ENCODE data around the gene FBXO36. TPM values are rescaled to one million over a fixed set of nuclear protein-coding genes. Genes with fewer than 3 reads are reported as not detected.

Gene FBXO36
- total and polyA plus RNA-seq, 2 of the 13 experiments (the other 11 are each of a cell fraction or from before 2014, with no cell fraction given), result 2.8 TPM

DNA sequence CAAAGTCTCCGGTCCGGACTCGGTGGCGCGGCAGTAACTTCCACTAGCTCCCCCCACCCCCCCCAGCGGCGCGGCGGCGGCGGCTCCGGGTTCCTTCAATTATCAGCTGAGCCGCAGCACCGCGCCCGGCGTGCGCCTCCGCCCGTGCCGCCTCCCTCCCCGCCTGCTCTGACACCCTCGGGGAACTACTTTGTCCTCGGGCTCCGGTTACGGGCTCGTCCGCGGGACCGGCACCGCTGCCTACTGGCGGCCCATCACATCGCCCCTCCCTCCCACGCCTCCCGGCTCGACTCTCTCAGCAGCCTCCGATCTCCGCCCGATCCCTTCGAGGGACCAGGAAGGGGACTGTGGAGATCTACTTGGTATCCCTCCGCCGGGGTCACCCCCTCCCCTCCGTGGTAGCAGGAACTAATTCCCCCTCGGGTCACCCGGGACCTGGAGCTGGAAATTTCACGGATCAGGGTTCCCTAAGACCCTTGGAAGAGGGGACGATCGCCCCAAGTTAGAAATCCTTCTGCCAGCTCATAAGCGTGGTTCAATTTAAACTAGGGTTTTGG lies 333 bp upstream of the FBXO36 start, which contains the start of gene TRIP12 (continued):
- no peak for TF ChIP-seq NONO (IDR thresholded peaks at IDR 0.05)
- TF ChIP-seq NONO (CRISPR knock-in tag; conservative IDR thresholded peaks at IDR 0.05), result peak; percentile 57
- 0 out of 2 replicates have a peak, but pooled peaks have one; percentile 13 for TF ChIP-seq MEIS1 (CRISPR knock-in tag; IDR thresholded peaks at IDR 0.05; ENCODE audit: borderline replicate concordance)
- TF ChIP-seq, protein P1, sequence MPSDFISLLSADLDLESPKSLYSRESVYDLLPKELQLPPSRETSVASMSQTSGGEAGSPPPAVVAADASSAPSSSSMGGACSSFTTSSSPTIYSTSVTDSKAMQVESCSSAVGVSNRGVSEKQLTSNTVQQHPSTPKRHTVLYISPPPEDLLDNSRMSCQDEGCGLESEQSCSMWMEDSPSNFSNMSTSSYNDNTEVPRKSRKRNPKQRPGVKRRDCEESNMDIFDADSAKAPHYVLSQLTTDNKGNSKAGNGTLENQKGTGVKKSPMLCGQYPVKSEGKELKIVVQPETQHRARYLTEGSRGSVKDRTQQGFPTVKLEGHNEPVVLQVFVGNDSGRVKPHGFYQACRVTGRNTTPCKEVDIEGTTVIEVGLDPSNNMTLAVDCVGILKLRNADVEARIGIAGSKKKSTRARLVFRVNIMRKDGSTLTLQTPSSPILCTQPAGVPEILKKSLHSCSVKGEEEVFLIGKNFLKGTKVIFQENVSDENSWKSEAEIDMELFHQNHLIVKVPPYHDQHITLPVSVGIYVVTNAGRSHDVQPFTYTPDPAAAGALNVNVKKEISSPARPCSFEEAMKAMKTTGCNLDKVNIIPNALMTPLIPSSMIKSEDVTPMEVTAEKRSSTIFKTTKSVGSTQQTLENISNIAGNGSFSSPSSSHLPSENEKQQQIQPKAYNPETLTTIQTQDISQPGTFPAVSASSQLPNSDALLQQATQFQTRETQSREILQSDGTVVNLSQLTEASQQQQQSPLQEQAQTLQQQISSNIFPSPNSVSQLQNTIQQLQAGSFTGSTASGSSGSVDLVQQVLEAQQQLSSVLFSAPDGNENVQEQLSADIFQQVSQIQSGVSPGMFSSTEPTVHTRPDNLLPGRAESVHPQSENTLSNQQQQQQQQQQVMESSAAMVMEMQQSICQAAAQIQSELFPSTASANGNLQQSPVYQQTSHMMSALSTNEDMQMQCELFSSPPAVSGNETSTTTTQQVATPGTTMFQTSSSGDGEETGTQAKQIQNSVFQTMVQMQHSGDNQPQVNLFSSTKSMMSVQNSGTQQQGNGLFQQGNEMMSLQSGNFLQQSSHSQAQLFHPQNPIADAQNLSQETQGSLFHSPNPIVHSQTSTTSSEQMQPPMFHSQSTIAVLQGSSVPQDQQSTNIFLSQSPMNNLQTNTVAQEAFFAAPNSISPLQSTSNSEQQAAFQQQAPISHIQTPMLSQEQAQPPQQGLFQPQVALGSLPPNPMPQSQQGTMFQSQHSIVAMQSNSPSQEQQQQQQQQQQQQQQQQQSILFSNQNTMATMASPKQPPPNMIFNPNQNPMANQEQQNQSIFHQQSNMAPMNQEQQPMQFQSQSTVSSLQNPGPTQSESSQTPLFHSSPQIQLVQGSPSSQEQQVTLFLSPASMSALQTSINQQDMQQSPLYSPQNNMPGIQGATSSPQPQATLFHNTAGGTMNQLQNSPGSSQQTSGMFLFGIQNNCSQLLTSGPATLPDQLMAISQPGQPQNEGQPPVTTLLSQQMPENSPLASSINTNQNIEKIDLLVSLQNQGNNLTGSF (CRISPR knock-in tag; IDR thresholded peaks at IDR 0.05), result 0 out of 2 replicates have a peak, but pooled peaks have one; percentile 45
- TF ChIP-seq, protein P2, sequence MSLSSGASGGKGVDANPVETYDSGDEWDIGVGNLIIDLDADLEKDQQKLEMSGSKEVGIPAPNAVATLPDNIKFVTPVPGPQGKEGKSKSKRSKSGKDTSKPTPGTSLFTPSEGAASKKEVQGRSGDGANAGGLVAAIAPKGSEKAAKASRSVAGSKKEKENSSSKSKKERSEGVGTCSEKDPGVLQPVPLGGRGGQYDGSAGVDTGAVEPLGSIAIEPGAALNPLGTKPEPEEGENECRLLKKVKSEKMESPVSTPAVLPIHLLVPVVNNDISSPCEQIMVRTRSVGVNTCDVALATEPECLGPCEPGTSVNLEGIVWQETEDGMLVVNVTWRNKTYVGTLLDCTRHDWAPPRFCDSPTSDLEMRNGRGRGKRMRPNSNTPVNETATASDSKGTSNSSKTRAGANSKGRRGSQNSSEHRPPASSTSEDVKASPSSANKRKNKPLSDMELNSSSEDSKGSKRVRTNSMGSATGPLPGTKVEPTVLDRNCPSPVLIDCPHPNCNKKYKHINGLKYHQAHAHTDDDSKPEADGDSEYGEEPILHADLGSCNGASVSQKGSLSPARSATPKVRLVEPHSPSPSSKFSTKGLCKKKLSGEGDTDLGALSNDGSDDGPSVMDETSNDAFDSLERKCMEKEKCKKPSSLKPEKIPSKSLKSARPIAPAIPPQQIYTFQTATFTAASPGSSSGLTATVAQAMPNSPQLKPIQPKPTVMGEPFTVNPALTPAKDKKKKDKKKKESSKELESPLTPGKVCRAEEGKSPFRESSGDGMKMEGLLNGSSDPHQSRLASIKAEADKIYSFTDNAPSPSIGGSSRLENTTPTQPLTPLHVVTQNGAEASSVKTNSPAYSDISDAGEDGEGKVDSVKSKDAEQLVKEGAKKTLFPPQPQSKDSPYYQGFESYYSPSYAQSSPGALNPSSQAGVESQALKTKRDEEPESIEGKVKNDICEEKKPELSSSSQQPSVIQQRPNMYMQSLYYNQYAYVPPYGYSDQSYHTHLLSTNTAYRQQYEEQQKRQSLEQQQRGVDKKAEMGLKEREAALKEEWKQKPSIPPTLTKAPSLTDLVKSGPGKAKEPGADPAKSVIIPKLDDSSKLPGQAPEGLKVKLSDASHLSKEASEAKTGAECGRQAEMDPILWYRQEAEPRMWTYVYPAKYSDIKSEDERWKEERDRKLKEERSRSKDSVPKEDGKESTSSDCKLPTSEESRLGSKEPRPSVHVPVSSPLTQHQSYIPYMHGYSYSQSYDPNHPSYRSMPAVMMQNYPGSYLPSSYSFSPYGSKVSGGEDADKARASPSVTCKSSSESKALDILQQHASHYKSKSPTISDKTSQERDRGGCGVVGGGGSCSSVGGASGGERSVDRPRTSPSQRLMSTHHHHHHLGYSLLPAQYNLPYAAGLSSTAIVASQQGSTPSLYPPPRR (CRISPR knock-in tag; IDR thresholded peaks at IDR 0.05; ENCODE audit: borderline replicate concordance), result peak; percentile 70; the same call in 1 of the 2 replicates
- 0 out of 2 replicates have a peak, but pooled peaks have one; percentile 73 for TF ChIP-seq ZNF234 (CRISPR knock-in tag; conservative IDR thresholded peaks at IDR 0.05)
- TF ChIP-seq, protein P3, sequence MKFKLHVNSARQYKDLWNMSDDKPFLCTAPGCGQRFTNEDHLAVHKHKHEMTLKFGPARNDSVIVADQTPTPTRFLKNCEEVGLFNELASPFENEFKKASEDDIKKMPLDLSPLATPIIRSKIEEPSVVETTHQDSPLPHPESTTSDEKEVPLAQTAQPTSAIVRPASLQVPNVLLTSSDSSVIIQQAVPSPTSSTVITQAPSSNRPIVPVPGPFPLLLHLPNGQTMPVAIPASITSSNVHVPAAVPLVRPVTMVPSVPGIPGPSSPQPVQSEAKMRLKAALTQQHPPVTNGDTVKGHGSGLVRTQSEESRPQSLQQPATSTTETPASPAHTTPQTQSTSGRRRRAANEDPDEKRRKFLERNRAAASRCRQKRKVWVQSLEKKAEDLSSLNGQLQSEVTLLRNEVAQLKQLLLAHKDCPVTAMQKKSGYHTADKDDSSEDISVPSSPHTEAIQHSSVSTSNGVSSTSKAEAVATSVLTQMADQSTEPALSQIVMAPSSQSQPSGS (CRISPR knock-in tag; IDR thresholded peaks at IDR 0.05), result peak; percentile 51
- TF ChIP-seq ZNF317 (CRISPR knock-in tag; IDR thresholded peaks at IDR 0.05), result peak; percentile 70; the same call in 1 of the 2 replicates
- peak; percentile 89 for TF ChIP-seq SRSF1 (optimal IDR thresholded peaks at IDR 0.05; ENCODE audit: low read depth, low read length)
- TF ChIP-seq SMAD1 (CRISPR knock-in tag; IDR thresholded peaks at IDR 0.05; ENCODE audit: borderline replicate concordance, low read depth), result no peak; the same call in 1 of the 2 replicates
- peak; percentile 70 for TF ChIP-seq NFYC (CRISPR knock-in tag; IDR thresholded peaks at IDR 0.05)
- 0 out of 2 replicates have a peak, but pooled peaks have one; percentile 29 for TF ChIP-seq ZFP1 (CRISPR knock-in tag; IDR thresholded peaks at IDR 0.05)
- no peak for TF ChIP-seq FOXA1 (IDR thresholded peaks at IDR 0.05)
- TF ChIP-seq FOXA1 (CRISPR knock-in tag; IDR thresholded peaks at IDR 0.05), result 0 out of 2 replicates have a peak, but pooled peaks have one; percentile 2
- TF ChIP-seq, protein P4, sequence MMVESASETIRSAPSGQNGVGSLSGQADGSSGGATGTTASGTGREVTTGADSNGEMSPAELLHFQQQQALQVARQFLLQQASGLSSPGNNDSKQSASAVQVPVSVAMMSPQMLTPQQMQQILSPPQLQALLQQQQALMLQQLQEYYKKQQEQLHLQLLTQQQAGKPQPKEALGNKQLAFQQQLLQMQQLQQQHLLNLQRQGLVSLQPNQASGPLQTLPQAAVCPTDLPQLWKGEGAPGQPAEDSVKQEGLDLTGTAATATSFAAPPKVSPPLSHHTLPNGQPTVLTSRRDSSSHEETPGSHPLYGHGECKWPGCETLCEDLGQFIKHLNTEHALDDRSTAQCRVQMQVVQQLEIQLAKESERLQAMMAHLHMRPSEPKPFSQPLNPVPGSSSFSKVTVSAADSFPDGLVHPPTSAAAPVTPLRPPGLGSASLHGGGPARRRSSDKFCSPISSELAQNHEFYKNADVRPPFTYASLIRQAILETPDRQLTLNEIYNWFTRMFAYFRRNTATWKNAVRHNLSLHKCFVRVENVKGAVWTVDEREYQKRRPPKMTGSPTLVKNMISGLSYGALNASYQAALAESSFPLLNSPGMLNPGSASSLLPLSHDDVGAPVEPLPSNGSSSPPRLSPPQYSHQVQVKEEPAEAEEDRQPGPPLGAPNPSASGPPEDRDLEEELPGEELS (CRISPR knock-in tag; IDR thresholded peaks at IDR 0.05), result peak; percentile 54; the same call in 1 of the 2 replicates

All from HepG2 (cell line).